Chondrocyte (in vitro differentiated cells): ENCODE results near the gene IL2. TPM values are rescaled to one million over a fixed set of nuclear protein-coding genes. Genes with fewer than 3 reads are reported as not detected.

ENCODE experiments used
- DNase-seq: peaks from one replicate; pipeline ENCODE4 v3.0.0; 2021; ENCODE audit warnings: mixed read lengths, low spot score
- H3K27ac Mint-ChIP-seq: one replicate; pipeline ENCODE4 v1.8.0; 2021; ENCODE audit warnings: mild to moderate bottlenecking, moderate library complexity, mixed read lengths; ENCODE audit not compliant: unreplicated experiment
- H3K27me3 Mint-ChIP-seq: 2 replicates; pipeline ENCODE4 v1.8.0; 2021; ENCODE audit warnings: low read depth, mixed read lengths
- H3K36me3 Mint-ChIP-seq: 2 replicates; pipeline ENCODE4 v1.8.0; 2021; ENCODE audit warnings: low read depth, mixed read lengths
- H3K4me1 Mint-ChIP-seq: 2 replicates; pipeline ENCODE4 v1.8.0; 2021; ENCODE audit warnings: low read depth, mild to moderate bottlenecking, mixed read lengths
- H3K4me3 Mint-ChIP-seq: one replicate; pipeline ENCODE4 v1.8.0; 2021; ENCODE audit warnings: mild to moderate bottlenecking, moderate library complexity, mixed read lengths; ENCODE audit not compliant: unreplicated experiment
- H3K9me3 Mint-ChIP-seq: 2 replicates; pipeline ENCODE4 v1.8.0; 2021; ENCODE audit warnings: low read depth, mixed read lengths
- total RNA-seq: library from RNA; stranded (reverse); gene quantifications from 3 replicates; pipeline ENCODE4 v1.2.1, GENCODE V29; 2021
- TF ChIP-seq, protein P1 (sequence below): fragments of 200-600 bp; sonication (generic); IDR thresholded peaks from 2 replicates; pipeline ENCODE4 v1.5.0; 2021; ENCODE audit warnings: antibody characterized with exemption, mild to moderate bottlenecking, moderate library complexity

The IL2 gene
- total RNA-seq, 1 donor from 2014 or later: not detected

- Mint-ChIP-seq H3K27me3 (peaks cover 8% of the 10 kb centered on the region), H3K4me3 (no peak overlapping the region), H3K36me3 (no peaks in the 10 kb centered on the region), H3K27ac (no peak overlapping the region), H3K9me3 (peaks cover 3% of the 10 kb centered on the region), H3K4me1 (no peaks in the 10 kb centered on the region)
- TF ChIP-seq, protein P1, sequence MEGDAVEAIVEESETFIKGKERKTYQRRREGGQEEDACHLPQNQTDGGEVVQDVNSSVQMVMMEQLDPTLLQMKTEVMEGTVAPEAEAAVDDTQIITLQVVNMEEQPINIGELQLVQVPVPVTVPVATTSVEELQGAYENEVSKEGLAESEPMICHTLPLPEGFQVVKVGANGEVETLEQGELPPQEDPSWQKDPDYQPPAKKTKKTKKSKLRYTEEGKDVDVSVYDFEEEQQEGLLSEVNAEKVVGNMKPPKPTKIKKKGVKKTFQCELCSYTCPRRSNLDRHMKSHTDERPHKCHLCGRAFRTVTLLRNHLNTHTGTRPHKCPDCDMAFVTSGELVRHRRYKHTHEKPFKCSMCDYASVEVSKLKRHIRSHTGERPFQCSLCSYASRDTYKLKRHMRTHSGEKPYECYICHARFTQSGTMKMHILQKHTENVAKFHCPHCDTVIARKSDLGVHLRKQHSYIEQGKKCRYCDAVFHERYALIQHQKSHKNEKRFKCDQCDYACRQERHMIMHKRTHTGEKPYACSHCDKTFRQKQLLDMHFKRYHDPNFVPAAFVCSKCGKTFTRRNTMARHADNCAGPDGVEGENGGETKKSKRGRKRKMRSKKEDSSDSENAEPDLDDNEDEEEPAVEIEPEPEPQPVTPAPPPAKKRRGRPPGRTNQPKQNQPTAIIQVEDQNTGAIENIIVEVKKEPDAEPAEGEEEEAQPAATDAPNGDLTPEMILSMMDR: no peak
- DNase-seq: no peak
These were observed 18.7 kb upstream of the IL2 start for GRCh38 chr4:122475233-122475632.

GRCh38 chr4:122469457-122469856 is 12.9 kb upstream of the IL2 start:
- no peak overlapping the region for H3K27ac Mint-ChIP-seq
- H3K36me3 Mint-ChIP-seq: no peaks in the 10 kb centered on the region

DNA sequence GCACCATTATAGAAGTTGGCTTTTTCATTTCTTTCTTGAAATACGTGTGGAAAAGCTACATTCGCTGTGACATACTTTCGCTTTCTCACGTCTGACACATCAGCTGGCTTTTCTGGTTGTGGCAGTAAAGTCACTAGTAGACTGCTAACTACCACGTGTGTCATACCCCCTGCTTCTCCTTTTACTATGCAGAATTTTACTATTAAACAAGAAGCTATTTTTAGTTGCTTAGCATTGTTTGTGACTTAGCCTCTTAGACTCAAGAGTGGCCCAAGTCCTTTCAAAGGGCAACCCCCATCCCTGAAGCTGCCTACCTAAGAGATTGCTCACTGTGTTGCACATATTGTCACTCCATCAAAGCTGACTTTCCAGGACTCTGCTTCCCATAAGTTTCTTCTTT is 2.1 kb upstream of the IL2 start:
- TF ChIP-seq, protein P1: no peak
- Mint-ChIP-seq H3K27ac (no peak overlapping the region), H3K4me1 (no peaks in the 10 kb centered on the region), H3K36me3 (no peaks in the 10 kb centered on the region), H3K4me3 (no peak overlapping the region), H3K9me3 (peaks cover 5% of the 10 kb centered on the region), H3K27me3 (no peaks in the 10 kb centered on the region)
- DNase-seq: no peak

More at GRCh38 chr4:122469457-122469856, 12.9 kb upstream of the IL2 start:
- Mint-ChIP-seq H3K27me3 (peaks cover 4% of the 10 kb centered on the region), H3K4me1 (no peaks in the 10 kb centered on the region), H3K9me3 (peaks cover 18% of the 10 kb centered on the region), H3K4me3 (no peak overlapping the region)
- TF ChIP-seq, protein P1: no peak
- no peak for DNase-seq

- Mint-ChIP-seq H3K9me3 (no peaks in the 10 kb centered on the region), H3K4me3 (no peak overlapping the region), H3K27ac (no peak overlapping the region), H3K36me3 (no peaks in the 10 kb centered on the region), H3K27me3 (peaks cover 15% of the 10 kb centered on the region), H3K4me1 (no peaks in the 10 kb centered on the region)
- TF ChIP-seq, protein P1: no peak
- no peak for DNase-seq
These were observed 3.0 kb downstream of the IL2 start for GRCh38 chr4:122453384-122453995.

- no peak overlapping the region for H3K4me3 Mint-ChIP-seq
- H3K36me3 Mint-ChIP-seq: no peaks in the 10 kb centered on the region
- no peaks in the 10 kb centered on the region for H3K9me3 Mint-ChIP-seq
- DNase-seq: no peak
- H3K27ac Mint-ChIP-seq: no peak overlapping the region
- H3K4me1 Mint-ChIP-seq: no peaks in the 10 kb centered on the region
- TF ChIP-seq, protein P1: peak; percentile 59
- H3K27me3 Mint-ChIP-seq: peaks cover 21% of the 10 kb centered on the region
These were observed 5.7 kb downstream of the IL2 start for GRCh38 chr4:122450847-122451246.
